Activated T-cell treated with anti-CD3 and anti-CD28 coated beads, Interleukin-2, amount 50 U/mL, for 48 hours (primary cell): ENCODE results near the gene ZNF892.
"Not testable (repeated sequence)": the region's sequence is repeated elsewhere in the genome, so short reads cannot be mapped to it uniquely, and the experiment has no call there.

Experiments used
- DNase-seq, 2 experiments: peaks; one replicate each; pipeline ENCODE4 v3.0.0-alpha.2; 2020

The ZNF892 gene

DNA sequence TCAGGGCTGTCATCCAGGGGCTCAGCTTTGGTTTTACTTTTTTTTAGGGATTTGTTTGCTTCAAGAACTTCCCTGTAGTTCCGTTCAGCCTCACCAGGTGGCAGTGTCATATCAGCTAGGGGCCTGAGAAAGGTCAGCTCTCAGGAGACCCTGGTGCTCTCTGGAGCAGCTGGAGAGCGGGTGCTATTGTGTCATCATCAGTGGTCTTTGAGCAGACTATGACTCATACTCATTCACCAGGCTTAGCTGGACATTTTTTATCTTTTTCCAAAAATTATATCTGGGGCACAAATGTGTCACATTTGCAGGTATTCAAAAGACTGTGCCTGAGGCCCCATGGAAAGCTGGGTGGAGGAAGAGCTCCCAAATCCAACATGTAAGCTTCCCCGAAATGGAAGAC is 24.4 kb downstream of the ZNF892 start:
- peak; percentile 52 to 55 for DNase-seq

DNA sequence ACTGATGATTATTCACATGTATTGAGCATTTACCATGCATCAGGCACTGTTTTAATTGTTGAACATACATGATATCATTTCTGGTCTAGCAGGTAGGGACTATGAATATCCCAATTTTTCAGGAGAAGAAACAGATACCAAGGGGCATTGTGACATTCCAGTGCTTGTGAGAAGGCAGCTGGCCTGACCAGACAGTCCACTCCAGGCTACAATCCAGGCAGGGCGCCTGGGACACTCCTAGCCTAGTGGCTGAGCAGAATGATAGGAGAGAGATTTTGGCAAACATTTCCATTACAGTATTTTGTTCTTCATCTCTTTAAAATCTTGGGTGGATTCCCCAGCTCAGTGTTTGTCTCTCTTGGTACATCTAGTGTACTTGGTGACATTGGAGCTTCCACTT is 24.9 kb downstream of the ZNF892 start:
- no peak for DNase-seq

DNA sequence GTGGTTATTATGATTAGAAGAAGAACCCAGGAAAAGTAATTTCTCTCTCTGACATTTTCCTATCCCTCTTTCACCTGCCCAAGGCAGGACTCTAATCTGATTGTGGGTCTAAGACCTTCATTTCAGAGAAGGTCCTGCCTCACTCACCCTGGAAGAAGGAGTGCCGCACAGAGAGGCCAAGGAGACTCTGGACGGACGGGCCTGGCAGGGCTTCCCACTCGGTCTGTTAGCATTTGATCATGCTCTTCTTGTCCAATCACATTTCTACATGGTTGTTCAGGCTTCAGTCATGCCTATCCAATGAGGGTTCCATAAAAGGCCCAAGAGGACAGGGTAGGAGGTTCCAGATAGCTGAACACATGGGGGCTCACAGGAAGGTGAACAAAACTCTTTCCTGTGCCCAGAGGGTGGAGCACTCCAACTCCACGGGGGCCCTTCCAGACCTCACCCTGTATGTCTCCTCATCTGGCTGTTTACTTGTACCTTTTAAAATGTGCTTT is 27.0 kb downstream of the ZNF892 start:
- no peak for DNase-seq

DNA sequence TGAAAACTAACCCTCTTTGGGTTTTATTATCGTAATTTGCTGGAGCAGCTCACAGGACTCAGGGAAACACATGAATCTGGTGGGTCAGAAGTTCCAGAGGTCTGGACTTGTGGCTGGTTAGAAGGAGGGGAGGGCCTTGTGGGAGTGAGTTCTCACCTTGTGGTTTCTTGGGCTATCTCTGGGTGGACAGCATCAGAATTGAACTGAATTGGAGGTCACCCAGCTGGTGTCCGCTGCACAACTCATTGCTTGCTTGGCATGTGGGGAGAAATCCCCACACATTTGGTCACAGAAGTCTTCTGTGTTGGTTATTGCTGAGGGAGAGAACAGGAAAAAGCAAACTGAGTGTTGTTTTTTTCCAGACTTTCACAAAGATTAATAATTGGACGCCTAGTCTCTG is 27.5 kb downstream of the ZNF892 start:
- no peak for DNase-seq

DNA sequence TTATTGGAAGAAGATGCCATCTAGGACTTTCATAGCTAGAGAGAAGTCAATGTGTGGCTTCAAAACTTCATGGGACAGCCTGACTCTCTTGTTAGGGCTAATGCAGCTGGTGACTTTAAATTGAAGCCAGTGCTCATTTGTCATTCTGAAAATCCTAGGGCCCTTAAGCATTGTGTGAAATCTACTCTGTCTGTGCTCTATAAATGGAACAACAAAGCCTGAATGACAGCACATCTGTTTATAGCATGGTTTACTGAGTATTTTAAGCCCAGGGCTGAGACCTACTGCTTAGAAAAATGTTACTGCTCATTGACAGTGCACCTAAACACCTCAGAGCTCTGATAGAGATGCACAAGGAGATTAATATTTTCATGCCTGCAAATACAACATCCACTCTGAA is 30.8 kb downstream of the ZNF892 start:
- DNase-seq, result no peak

DNA sequence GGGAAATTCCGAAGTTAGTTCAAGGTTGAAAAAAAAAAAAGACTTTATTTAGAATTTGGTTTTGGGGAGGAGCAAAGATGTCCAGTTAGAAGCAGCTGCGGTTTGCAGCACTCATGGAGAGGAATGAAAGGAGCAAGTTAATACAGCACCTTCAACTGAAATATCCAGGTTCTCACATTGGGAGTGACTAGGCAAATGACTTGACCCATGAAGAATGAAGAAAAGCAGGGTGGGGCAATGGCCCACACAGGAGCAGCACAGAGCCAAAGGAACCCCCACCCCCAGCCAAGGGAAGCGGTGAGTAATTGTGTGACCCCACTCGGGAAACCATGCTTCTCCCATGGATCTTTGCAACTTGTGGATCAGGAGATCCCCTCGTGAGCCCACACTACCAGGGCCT is 32.8 kb downstream of the ZNF892 start:
- DNase-seq, result no peak

DNA sequence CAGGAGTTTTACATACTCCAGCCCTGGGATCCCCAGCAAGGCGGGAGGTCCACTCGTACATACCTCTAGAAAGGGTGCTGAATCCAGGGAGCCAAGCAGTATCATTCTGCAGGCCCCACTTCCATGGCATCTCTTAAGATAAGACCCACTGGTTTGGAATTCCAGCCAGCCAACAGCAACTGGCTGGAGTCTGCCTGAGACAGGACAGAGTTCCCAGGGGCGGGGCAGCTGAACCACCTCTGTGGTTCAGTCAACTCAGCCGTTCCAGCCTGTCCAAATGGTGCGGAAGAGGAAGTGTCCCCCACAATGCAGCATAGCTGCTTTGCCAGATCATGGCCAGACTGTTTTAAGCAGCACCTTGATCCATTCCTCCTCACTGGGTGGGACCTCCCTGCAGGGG is 33.2 kb downstream of the ZNF892 start:
- no peak for DNase-seq

DNA sequence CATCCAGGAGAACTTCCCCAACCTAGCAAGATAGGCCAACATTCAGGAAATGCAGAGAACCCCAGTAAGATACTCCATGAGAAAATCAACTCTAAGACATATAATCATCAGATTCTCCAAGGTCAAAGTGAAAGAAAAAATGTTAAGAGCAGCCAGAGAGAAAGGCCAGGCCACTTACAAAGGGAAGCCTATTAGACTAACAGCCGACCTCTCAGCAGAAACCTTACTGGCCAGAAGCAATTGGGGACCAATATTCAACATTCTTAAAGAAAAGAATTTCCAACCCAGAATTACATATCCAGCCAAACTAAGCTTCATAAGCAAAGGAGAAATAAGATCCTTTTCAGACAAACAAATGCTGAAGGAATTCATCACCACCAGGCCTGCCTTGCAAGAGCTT is 34.8 kb downstream of the ZNF892 start:
- not testable (repeated sequence) for DNase-seq
